COLO668 (cell line): ENCODE results near the gene ARHGEF37.

Experiments
- DNase-seq: peaks from one replicate; lab custom pipeline; 2025; ENCODE audit not compliant: unreplicated experiment; lab: John Stamatoyannopoulos, UW

The ARHGEF37 gene

GRCh38 chr5:149598966-149599365 is 17.7 kb downstream of the ARHGEF37 start:
- no peak for DNase-seq

- no peak for DNase-seq
Measured at GRCh38 chr5:149599375-149599774, 18.1 kb downstream of the ARHGEF37 start.

- no peak for DNase-seq
Measured at GRCh38 chr5:149600932-149601331, 19.6 kb downstream of the ARHGEF37 start.

GRCh38 chr5:149603210-149603609 is 21.9 kb downstream of the ARHGEF37 start:
- DNase-seq, result no peak

- peak; percentile 1 for DNase-seq
Measured at GRCh38 chr5:149603920-149604319, 22.6 kb downstream of the ARHGEF37 start.

- DNase-seq, result no peak
Measured at GRCh38 chr5:149604321-149604720, 23.0 kb downstream of the ARHGEF37 start.

GRCh38 chr5:149605354-149605997 is 24.2 kb downstream of the ARHGEF37 start:
- no peak for DNase-seq

- DNase-seq, result no peak
Measured at GRCh38 chr5:149605998-149606724, 24.9 kb downstream of the ARHGEF37 start.

- DNase-seq, result no peak
Measured at GRCh38 chr5:149608936-149609545, 27.7 kb downstream of the ARHGEF37 start.

GRCh38 chr5:149609640-149610219 is 28.4 kb downstream of the ARHGEF37 start:
- no peak for DNase-seq

GRCh38 chr5:149610589-149611255 is 29.4 kb downstream of the ARHGEF37 start:
- no peak for DNase-seq

GRCh38 chr5:149611326-149611725 is 30.0 kb downstream of the ARHGEF37 start:
- DNase-seq, result no peak

GRCh38 chr5:149614034-149614907 is 33.0 kb downstream of the ARHGEF37 start:
- no peak for DNase-seq

- no peak for DNase-seq
Measured at GRCh38 chr5:149615976-149616375, 34.7 kb downstream of the ARHGEF37 start.

GRCh38 chr5:149616727-149617285 is 35.5 kb downstream of the ARHGEF37 start:
- no peak for DNase-seq

- DNase-seq, result no peak
Measured at GRCh38 chr5:149617760-149618306, 36.5 kb downstream of the ARHGEF37 start.

- DNase-seq, result peak; percentile 50
Measured at GRCh38 chr5:149618581-149619248, 37.4 kb downstream of the ARHGEF37 start.

- no peak for DNase-seq
Measured at GRCh38 chr5:149621415-149622098, 40.3 kb downstream of the ARHGEF37 start.

- DNase-seq, result no peak
Measured at GRCh38 chr5:149622466-149622865, 41.2 kb downstream of the ARHGEF37 start.
